GM15510 (cell line): ENCODE measurements around the gene CLK3.

Experiments
- POLR2A ChIP-seq: IDR thresholded peaks from 3 replicates; pipeline ENCODE4 v1.6.1; 2011; ENCODE audit warnings: borderline replicate concordance; ENCODE audit not compliant: insufficient read length; ENCODE audit errors: extremely low read depth

CLK3 gene

DNA sequence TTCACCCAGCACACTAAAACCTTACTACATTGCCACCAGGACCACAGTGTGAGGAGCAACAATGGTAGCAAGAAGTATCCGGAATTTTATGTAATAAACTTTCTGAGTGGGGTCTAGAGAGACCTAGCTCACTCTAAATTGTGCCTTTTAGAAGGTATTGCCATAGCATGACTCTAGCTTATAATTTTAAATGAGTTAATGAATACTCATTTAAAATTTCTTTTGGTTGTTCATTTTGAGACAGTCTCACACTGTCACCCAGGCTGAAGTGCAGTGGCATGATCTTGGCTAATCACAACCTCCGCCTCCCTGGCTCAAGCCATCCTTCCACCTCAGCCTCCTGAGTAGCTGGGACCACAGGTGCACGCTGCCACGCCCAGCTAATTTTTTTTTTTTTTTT lies 54.0 kb downstream of the CLK3 start:
- TF ChIP-seq POLR2A = no peak

DNA sequence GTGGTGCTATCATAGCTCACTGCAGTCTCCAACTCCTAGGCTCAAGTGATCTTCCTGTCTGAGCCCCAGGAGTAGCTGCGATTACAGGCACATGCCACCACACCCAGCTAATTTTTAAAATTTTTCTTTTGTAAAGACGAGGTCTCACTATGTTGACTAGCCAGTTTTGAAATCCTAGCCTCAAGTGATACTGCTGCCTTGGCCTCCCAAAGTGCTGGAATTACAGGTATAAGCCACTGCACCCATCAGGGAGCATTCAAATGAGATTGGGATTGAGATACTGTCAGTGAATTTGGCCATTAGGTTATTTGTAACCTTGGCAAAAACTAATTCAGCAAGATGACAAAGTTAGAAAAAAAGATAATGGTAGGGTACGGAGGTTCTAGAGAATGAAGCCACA lies 58.5 kb downstream of the CLK3 start:
- no peak for TF ChIP-seq POLR2A

DNA sequence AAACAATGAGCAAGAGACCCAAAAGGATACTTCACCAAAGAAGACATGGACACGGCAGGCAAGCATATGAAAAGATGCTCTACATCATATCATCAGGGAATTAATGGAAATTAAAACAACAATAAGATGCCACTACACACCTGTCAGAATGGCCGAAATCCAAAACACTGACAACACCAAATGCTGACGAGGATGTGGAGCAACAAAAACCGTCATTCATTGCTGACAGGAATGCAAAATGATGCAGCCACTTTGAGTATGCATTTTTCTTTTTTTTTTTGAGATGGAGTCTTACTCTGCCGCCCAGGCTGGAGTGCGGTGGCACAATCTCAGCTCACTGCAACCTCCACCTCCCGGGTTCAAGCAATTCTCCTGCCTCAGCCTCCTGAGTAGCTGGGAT lies 61.2 kb downstream of the CLK3 start:
- no peak for TF ChIP-seq POLR2A
